CD14-positive monocyte (primary cell): ENCODE measurements around the gene SLC28A1. TPM values are rescaled to one million over a fixed set of nuclear protein-coding genes. Genes with fewer than 3 reads are reported as not detected.

Experiments used
- DNase-seq, 3 donors: peaks; one replicate each; pipeline ENCODE4 v3.0.0-alpha.2; 2011 to 2022
- H2AFZ ChIP-seq: 2 replicates; pipeline ENCODE4 v1.6.0; 2012; ENCODE audit warnings: mild to moderate bottlenecking, low read depth, low read length, inconsistent platforms; ENCODE audit not compliant: insufficient read depth, poor library complexity, severe bottlenecking
- H3K27ac ChIP-seq, 2 donors: 1 replicate in 1 of 2; 2 replicates in 1 of 2; pipeline ENCODE4 v1.5.1; 2012 to 2013; ENCODE audit warnings: low read length in 2 of 2, control low read depth in 1 of 2, inconsistent platforms in 1 of 2, low read depth in 1 of 2, mild to moderate bottlenecking in 1 of 2
- H3K27me3 ChIP-seq, 2 donors: one replicate each; pipeline versions ENCODE4 v1.6.0 to v1.6.1; 2011 to 2013; ENCODE audit warnings: low read length in 2 of 2; ENCODE audit not compliant: control insufficient read depth in 2 of 2, insufficient read depth in 2 of 2
- H3K36me3 ChIP-seq, 2 donors: replicated peaks in 1 of 2; 1 replicate in 1 of 2; 2 replicates in 1 of 2; pipeline versions ENCODE4 v1.5.1 to v1.6.1; 2012 to 2013; ENCODE audit warnings: low read length in 2 of 2, control low read depth in 1 of 2, inconsistent platforms in 1 of 2, mild to moderate bottlenecking in 1 of 2; ENCODE audit not compliant: insufficient read depth in 2 of 2, control insufficient read depth in 1 of 2
- H3K4me1 ChIP-seq, 2 donors: 1 replicate in 1 of 2; 2 replicates in 1 of 2; pipeline versions ENCODE4 v1.5.1 to v1.6.1; 2012 to 2013; ENCODE audit warnings: low read length in 2 of 2, control low read depth in 1 of 2, inconsistent platforms in 1 of 2, mild to moderate bottlenecking in 1 of 2, moderate library complexity in 1 of 2; ENCODE audit not compliant: insufficient read depth in 2 of 2, control insufficient read depth in 1 of 2
- H3K4me2 ChIP-seq: replicated peaks from 2 replicates; pipeline ENCODE3; 2012; ENCODE audit warnings: low read length, moderate library complexity, mild to moderate bottlenecking; ENCODE audit not compliant: poor library complexity, severe bottlenecking; ENCODE audit errors: extremely low read depth
- H3K4me3 ChIP-seq, 3 experiments: fragments of 200-600 bp in 1 of 3; sonication (generic) in 1 of 3; replicated peaks in 1 of 3; 1 replicate in 2 of 3; 2 replicates in 1 of 3; pipeline ENCODE4 v1.5.1; 2011 to 2013; ENCODE audit warnings: low read length in 3 of 3, mild to moderate bottlenecking in 3 of 3, control low read depth in 2 of 3, low read depth in 2 of 3, inconsistent platforms in 1 of 3, moderate library complexity in 1 of 3
- H3K79me2 ChIP-seq: 2 replicates; pipeline ENCODE4 v1.6.0; 2012; ENCODE audit warnings: mild to moderate bottlenecking, control low read depth, inconsistent platforms, low read length, moderate library complexity; ENCODE audit not compliant: insufficient read depth
- H3K9ac ChIP-seq: 2 replicates; pipeline ENCODE4 v1.6.0; 2017; ENCODE audit warnings: low read length, mild to moderate bottlenecking; ENCODE audit not compliant: insufficient read depth, poor library complexity, severe bottlenecking
- H3K9me3 ChIP-seq, 2 donors: replicated peaks in 1 of 2; 1 replicate in 1 of 2; 2 replicates in 1 of 2; pipeline versions ENCODE4 v1.5.1 to v1.6.1; 2012 to 2013; ENCODE audit warnings: low read length in 2 of 2, control low read depth in 1 of 2; ENCODE audit not compliant: control insufficient read depth in 1 of 2, insufficient read depth in 1 of 2
- H4K20me1 ChIP-seq: 2 replicates; pipeline ENCODE4 v1.6.0; 2012; ENCODE audit warnings: mild to moderate bottlenecking, low read length, control low read depth, moderate library complexity; ENCODE audit not compliant: insufficient read depth
- H3K27ac Mint-ChIP-seq, 7 donors: one replicate each; pipeline ENCODE4 v1.8.0; 2020; ENCODE audit warnings: mild to moderate bottlenecking in 7 of 7, mixed read lengths in 7 of 7, moderate library complexity in 6 of 7, inconsistent platforms in 2 of 7
- H3K27me3 Mint-ChIP-seq, 3 donors: one replicate each; pipeline ENCODE4 v1.8.0; 2021 to 2022; ENCODE audit warnings: low read depth in 3 of 3, mild to moderate bottlenecking in 3 of 3, mixed read lengths in 3 of 3, moderate library complexity in 3 of 3, inconsistent platforms in 1 of 3
- H3K36me3 Mint-ChIP-seq, 2 donors: one replicate each; pipeline ENCODE4 v1.8.0; 2020; ENCODE audit warnings: mixed read lengths in 2 of 2, inconsistent platforms in 1 of 2, mild to moderate bottlenecking in 1 of 2
- H3K4me1 Mint-ChIP-seq: one replicate; pipeline ENCODE4 v1.8.0; 2020; ENCODE audit warnings: mild to moderate bottlenecking, mixed read lengths
- H3K4me3 Mint-ChIP-seq, 2 donors: one replicate each; pipeline ENCODE4 v1.8.0; 2020; ENCODE audit warnings: mild to moderate bottlenecking in 2 of 2, mixed read lengths in 2 of 2, moderate library complexity in 1 of 2
- H3K9me3 Mint-ChIP-seq, 7 donors: one replicate each; pipeline ENCODE4 v1.8.0; 2020 to 2022; ENCODE audit warnings: mixed read lengths in 7 of 7, mild to moderate bottlenecking in 6 of 7, moderate library complexity in 6 of 7, inconsistent platforms in 2 of 7
- CTCF ChIP-seq: fragments of 200-600 bp; IDR thresholded peaks from one replicate; pipeline ENCODE4 v1.8.0; 2022; ENCODE audit warnings: antibody characterized with exemption, mild to moderate bottlenecking
- WGBS: methylation state at CpG from one replicate; pipeline ENCODE4 v1.1.5; 2013; ENCODE audit warnings: missing lambda C conversion rate; ENCODE audit not compliant: insufficient coverage; 5-methylcytosine and 5-hydroxymethylcytosine counted together
- intact Hi-C, 2 donors: fragments of 100-400 bp; cut with micrococcal nuclease; formaldehyde crosslinking; loops; one replicate each; pipeline versions ENCODE4 v1.15.0 to v1.15.1; 2023
- polyA plus RNA-seq, 3 donors: library from polyadenylated mRNA; depleted of rRNA in 1 of 3; unstranded in 2 of 3; stranded (reverse) in 1 of 3; fragments of 300-500 nt in 2 of 3; fragments of >200 nt in 1 of 3; fragmentation: Illumina TruSeq in 2 of 3; gene quantifications; 1 replicate in 2 of 3; 2 replicates in 1 of 3; pipeline ENCODE4 v1.2.3, GENCODE V29; 2012 to 2021

The SLC28A1 gene
- polyA plus RNA-seq, 3 donors: not detected

GRCh38 chr15:84970843-84971242, 86.4 kb downstream of the SLC28A1 start:
- intact Hi-C loops: no loop called here
- Histone ChIP-seq H4K20me1 (no peaks in the 10 kb centered on the region), H3K36me3 (no peaks in the 10 kb centered on the region), H3K4me3 (no peak overlapping the region), H3K4me2 (no peak overlapping the region), H3K27me3 (no peaks in the 10 kb centered on the region), H2AFZ (no peak overlapping the region), H3K27ac (no peak overlapping the region), H3K79me2 (no peaks in the 10 kb centered on the region), H3K9ac (no peak overlapping the region), H3K4me1 (peaks cover 5% of the 10 kb centered on the region in 2 donors), H3K9me3 (peaks cover 0 to 8% of the 10 kb centered on the region in 2 donors)
- Mint-ChIP-seq H3K36me3 (no peaks in the 10 kb centered on the region), H3K27me3 (peaks cover 2 to 4% (median 3%) of the 10 kb centered on the region in 3 donors), H3K4me3 (no peak overlapping the region), H3K4me1 (peaks cover 6% of the 10 kb centered on the region), H3K9me3 (peaks cover 0 to 12% (median 7%) of the 10 kb centered on the region in 7 donors), H3K27ac (no peak overlapping the region)
- no peak for DNase-seq
- TF ChIP-seq CTCF: no peak
- WGBS: 96% methylated on average over 3 of the region's 3 CpGs

- no peak overlapping the region for H3K4me2 ChIP-seq
- no peak for TF ChIP-seq CTCF
- H3K27me3 ChIP-seq: no peaks in the 10 kb centered on the region
- no peak overlapping the region for H3K9ac ChIP-seq
- no peaks in the 10 kb centered on the region for H3K4me1 Mint-ChIP-seq
- no peaks in the 10 kb centered on the region for H3K36me3 ChIP-seq
- H2AFZ ChIP-seq: peak overlapping the region; percentile 21
- intact Hi-C loops: no loop called here
- H3K36me3 Mint-ChIP-seq: no peaks in the 10 kb centered on the region
- H4K20me1 ChIP-seq: no peaks in the 10 kb centered on the region
- peaks cover 2 to 11% (median 6%) of the 10 kb centered on the region in 3 donors for H3K27me3 Mint-ChIP-seq
- H3K4me3 Mint-ChIP-seq: no peak overlapping the region
- no peaks in the 10 kb centered on the region for H3K9me3 Mint-ChIP-seq
- H3K4me3 ChIP-seq: no peak overlapping the region
- 91% methylated on average over 12 of the region's 16 CpGs for WGBS
- no peak overlapping the region for H3K27ac ChIP-seq
- H3K9me3 ChIP-seq: no peaks in the 10 kb centered on the region
- H3K79me2 ChIP-seq: no peaks in the 10 kb centered on the region
- no peak overlapping the region for H3K27ac Mint-ChIP-seq
- DNase-seq: no peak
- H3K4me1 ChIP-seq: no peaks in the 10 kb centered on the region
Observed at GRCh38 chr15:84973492-84974460, 89.3 kb downstream of the SLC28A1 start.
